OCI-LY7 (cell line): ENCODE data around the gene MAP1S.

Experiments
- EZH2phosphoT487 ChIP-seq: fragments of 200-600 bp; sonication (generic); IDR thresholded peaks from 2 replicates; pipeline ENCODE4 v1.6.1; 2018; ENCODE audit warnings: low read depth, borderline replicate concordance, mild to moderate bottlenecking, mixed run types, antibody characterized with exemption, low read length, moderate library complexity, mixed read lengths
- TF ChIP-seq, protein P1 (sequence below): fragments of 200-600 bp; sonication (generic); conservative IDR thresholded peaks from 2 replicates; pipeline ENCODE4 v1.5.1; 2014; ENCODE audit warnings: mild to moderate bottlenecking, antibody characterized with exemption, low read length, moderate library complexity, mixed read lengths

DNA sequence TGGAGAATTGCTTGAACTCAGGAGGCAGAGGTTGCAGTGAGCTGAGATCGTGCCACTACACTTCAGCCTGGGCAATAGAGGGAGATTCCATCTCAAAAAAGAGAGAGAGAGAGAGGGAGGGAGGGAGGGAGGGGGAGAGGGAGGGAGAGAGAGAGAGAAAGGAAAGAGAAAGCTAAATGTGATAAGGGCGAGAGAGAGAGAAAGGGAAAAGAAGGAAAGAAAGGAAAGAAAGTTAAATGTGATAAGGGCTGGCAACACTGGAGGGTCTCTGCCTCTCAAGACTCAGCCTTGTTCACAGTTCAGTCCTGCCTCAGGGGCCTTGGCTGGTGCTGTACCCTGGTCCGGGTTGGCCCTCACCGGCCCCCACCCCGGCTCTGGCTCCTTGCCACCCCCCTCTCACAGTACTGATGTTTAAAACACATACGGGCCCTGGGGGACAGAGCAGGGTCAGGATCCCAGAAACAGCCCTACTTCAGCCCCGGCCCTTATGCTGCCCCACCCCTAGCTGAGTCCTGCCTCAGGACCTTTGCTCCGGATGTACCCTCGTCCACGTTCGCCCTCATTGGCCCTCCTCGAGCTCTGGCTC lies 3.5 kb downstream of the MAP1S start:
- TF ChIP-seq, protein P1, sequence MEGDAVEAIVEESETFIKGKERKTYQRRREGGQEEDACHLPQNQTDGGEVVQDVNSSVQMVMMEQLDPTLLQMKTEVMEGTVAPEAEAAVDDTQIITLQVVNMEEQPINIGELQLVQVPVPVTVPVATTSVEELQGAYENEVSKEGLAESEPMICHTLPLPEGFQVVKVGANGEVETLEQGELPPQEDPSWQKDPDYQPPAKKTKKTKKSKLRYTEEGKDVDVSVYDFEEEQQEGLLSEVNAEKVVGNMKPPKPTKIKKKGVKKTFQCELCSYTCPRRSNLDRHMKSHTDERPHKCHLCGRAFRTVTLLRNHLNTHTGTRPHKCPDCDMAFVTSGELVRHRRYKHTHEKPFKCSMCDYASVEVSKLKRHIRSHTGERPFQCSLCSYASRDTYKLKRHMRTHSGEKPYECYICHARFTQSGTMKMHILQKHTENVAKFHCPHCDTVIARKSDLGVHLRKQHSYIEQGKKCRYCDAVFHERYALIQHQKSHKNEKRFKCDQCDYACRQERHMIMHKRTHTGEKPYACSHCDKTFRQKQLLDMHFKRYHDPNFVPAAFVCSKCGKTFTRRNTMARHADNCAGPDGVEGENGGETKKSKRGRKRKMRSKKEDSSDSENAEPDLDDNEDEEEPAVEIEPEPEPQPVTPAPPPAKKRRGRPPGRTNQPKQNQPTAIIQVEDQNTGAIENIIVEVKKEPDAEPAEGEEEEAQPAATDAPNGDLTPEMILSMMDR = no peak
- no peak for TF ChIP-seq EZH2phosphoT487
